Spleen (tissue), 11 donors: ENCODE measurements around the gene MYOM3. TPM values are rescaled to one million over a fixed set of nuclear protein-coding genes. Genes with fewer than 3 reads are reported as not detected.

Experiments
- DNase-seq: peaks from one replicate; pipeline ENCODE4 v3.0.0-alpha.2; 2020
- H3K27ac ChIP-seq, 8 donors: fragments of 200-600 bp; sonication (generic) in 7 of 8; 1 replicate in 4 of 8; 2 replicates in 4 of 8; pipeline versions ENCODE4 v1.5.0 to v1.8.0; 2016 to 2021; ENCODE audit warnings: inconsistent platforms in 4 of 8, mild to moderate bottlenecking in 4 of 8, moderate library complexity in 1 of 8
- H3K27me3 ChIP-seq, 7 donors: fragments of 200-600 bp; sonication (generic) in 6 of 7; replicated peaks in 1 of 7; 1 replicate in 4 of 7; 2 replicates in 3 of 7; pipeline versions ENCODE4 v1.5.0 to v1.8.0; 2016 to 2021; ENCODE audit warnings: inconsistent platforms in 3 of 7, mild to moderate bottlenecking in 1 of 7
- H3K36me3 ChIP-seq, 6 donors: fragments of 200-600 bp; sonication (generic) in 5 of 6; 1 replicate in 4 of 6; 2 replicates in 2 of 6; pipeline versions ENCODE4 v1.5.0 to v1.8.0; 2016 to 2021; ENCODE audit warnings: inconsistent platforms in 2 of 6
- H3K4me1 ChIP-seq, 6 donors: fragments of 200-600 bp; sonication (generic) in 5 of 6; 1 replicate in 3 of 6; 2 replicates in 3 of 6; pipeline versions ENCODE4 v1.5.0 to v1.8.0; 2016 to 2021; ENCODE audit warnings: inconsistent platforms in 3 of 6
- H3K4me3 ChIP-seq, 8 donors: fragments of 200-600 bp; sonication (generic) in 7 of 8; 1 replicate in 4 of 8; 2 replicates in 4 of 8; pipeline versions ENCODE4 v1.5.0 to v1.8.0; 2016 to 2021; ENCODE audit warnings: inconsistent platforms in 4 of 8, mild to moderate bottlenecking in 4 of 8, moderate library complexity in 2 of 8
- H3K9me3 ChIP-seq, 8 donors: fragments of 200-600 bp; sonication (generic) in 7 of 8; 1 replicate in 4 of 8; 2 replicates in 4 of 8; pipeline versions ENCODE4 v1.5.0 to v1.8.0; 2016 to 2021; ENCODE audit warnings: inconsistent platforms in 4 of 8
- CTCF ChIP-seq, 11 experiments: fragments of 200-600 bp in 7 of 11; fragments of 450-650 bp in 4 of 11; sonication (generic) in 4 of 11; IDR thresholded peaks in 8 of 11; conservative IDR thresholded peaks in 3 of 11; 1 replicate in 7 of 11; 2 replicates in 4 of 11; pipeline versions ENCODE4 v1.4.0 to v1.8.0; 2016 to 2021; ENCODE audit warnings: antibody characterized with exemption in 11 of 11, inconsistent platforms in 4 of 11, mild to moderate bottlenecking in 1 of 11
- POLR2A ChIP-seq, 3 donors: fragments of 450-650 bp; IDR thresholded peaks; one replicate each; pipeline ENCODE4 v1.5.1; 2017; ENCODE audit warnings: antibody characterized with exemption in 3 of 3, mild to moderate bottlenecking in 1 of 3
- POLR2AphosphoS5 ChIP-seq, 3 donors: sonication (generic); formaldehyde crosslinking; IDR thresholded peaks; one replicate each; pipeline ENCODE4 v1.5.1; 2017; ENCODE audit warnings: antibody characterized with exemption in 3 of 3
- WGBS, 5 donors: extraction: QIAGEN DNeasy Blood & Tissue Kit in 3 of 5; methylation state at CpG; one replicate each; pipeline versions ENCODE4 v1.1.5 to v1.1.7; 2013 to 2018; 5-methylcytosine and 5-hydroxymethylcytosine counted together
- intact Hi-C: fragments of 100-400 bp; cut with DNase I; formaldehyde crosslinking; loops from one replicate; pipeline ENCODE4 v1.15.0; 2023; ENCODE audit warnings: low total_unique reads
- polyA plus RNA-seq, 3 donors: library from polyadenylated mRNA; stranded (reverse); fragments of 200-250 nt; gene quantifications; one replicate each; pipeline ENCODE4 v1.2.1, GENCODE V29; 2013
- total RNA-seq, 7 donors: library from RNA; depleted of rRNA in 3 of 7; stranded (reverse); fragments of >200 nt in 3 of 7; fragmentation: NEBNext Ultra II Directional in 4 of 7; extraction: Animal tissue kit (Norgen Biotek cat#: 25700) in 4 of 7; gene quantifications; one replicate each; pipeline versions ENCODE4 v1.1.0 to v1.2.1, GENCODE V29; 2016 to 2021
- donor health status: healthy with polysubstance abuse.
- donor health status: DM: no; HTN: no; CAD: no; lungs with moderate emphysema.
- donor health status: DM: no; HTN: no; CAD: no.
- donor health status: Bipolar disorder and iron deficiency.
- donor health status: healthy.
- donor health status: DM: no; HTN: no; CAD: no.
- donor health status: DM: yes; HTN: yes; CAD: no.

Gene MYOM3
- total and polyA plus RNA-seq, 10 donors: 0.02 to 0.06 (median 0.06) TPM; not detected in 7

GRCh38 chr1:24096009-24096738 lies 15.8 kb downstream of the MYOM3 start:
- H3K9me3 ChIP-seq: no peaks in the 10 kb centered on the region
- 77 to 89% (median 83%) methylated on average over 8 of the region's 8 CpGs for WGBS, 5 donors
- peaks cover 0 to 17% (median 0%) of the 10 kb centered on the region in 7 donors for H3K27me3 ChIP-seq
- H3K4me3 ChIP-seq: no peak overlapping the region
- no peak for DNase-seq
- no peaks in the 10 kb centered on the region for H3K36me3 ChIP-seq
- intact Hi-C loops: no loop called here
- no peaks in the 10 kb centered on the region for H3K4me1 ChIP-seq
- no peak overlapping the region for H3K27ac ChIP-seq
- TF ChIP-seq POLR2A (IDR thresholded peaks at IDR 0.05) (no peak), CTCF (IDR thresholded peaks at IDR 0.05 in 8 of 11, conservative IDR thresholded peaks at IDR 0.05 in 3 of 11) (no peak), POLR2AphosphoS5 (IDR thresholded peaks at IDR 0.05) (no peak)

DNA sequence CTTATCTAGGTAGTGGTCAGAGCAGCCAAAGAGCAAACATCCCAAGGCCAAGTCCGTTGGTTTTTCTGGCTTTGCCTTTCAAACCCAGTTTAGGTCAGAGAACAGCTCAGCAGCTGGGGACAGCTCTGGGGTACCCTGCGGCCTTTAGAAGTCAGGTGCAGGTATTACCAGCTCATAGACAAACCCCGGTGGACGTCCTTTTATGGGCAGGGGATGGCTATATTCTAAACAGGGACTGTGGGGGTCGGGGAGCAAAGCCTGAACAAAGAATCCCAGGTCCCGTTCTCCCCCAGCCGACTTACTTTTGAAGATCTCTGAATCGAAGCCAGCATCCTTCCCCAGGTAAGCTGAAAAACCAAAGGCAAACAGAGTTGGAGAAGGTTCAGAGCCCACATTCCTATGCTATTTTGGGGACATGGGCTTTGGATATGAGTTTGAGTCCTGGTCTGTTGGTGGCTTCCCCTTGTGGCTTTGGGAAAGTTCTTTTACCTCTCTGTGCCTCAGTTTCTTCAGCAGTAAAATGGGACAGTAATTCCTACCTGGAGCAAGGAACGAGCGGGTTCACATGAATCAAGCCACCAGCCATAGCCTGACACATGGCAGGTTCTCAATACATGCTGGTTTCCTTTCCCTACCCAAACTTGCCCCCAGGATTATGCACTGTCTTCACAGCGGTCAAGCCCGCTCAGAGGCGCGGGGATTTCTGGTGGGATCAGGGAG lies 16.6 kb downstream of the MYOM3 start:
- Histone ChIP-seq H3K27me3 (peaks cover 0 to 17% (median 0%) of the 10 kb centered on the region in 7 donors), H3K9me3 (no peaks in the 10 kb centered on the region), H3K4me3 (no peak overlapping the region), H3K27ac (no peak overlapping the region), H3K36me3 (no peaks in the 10 kb centered on the region), H3K4me1 (no peaks in the 10 kb centered on the region)
- intact Hi-C loops: no loop called here
- no peak for DNase-seq
- TF ChIP-seq POLR2A (IDR thresholded peaks at IDR 0.05): no peak
- no peak for TF ChIP-seq CTCF (IDR thresholded peaks at IDR 0.05 in 8 of 11, conservative IDR thresholded peaks at IDR 0.05 in 3 of 11)
- no peak for TF ChIP-seq POLR2AphosphoS5 (IDR thresholded peaks at IDR 0.05)
- WGBS, 5 donors: 70 to 83% (median 72%) methylated on average over 14 of the region's 14 CpGs

DNA sequence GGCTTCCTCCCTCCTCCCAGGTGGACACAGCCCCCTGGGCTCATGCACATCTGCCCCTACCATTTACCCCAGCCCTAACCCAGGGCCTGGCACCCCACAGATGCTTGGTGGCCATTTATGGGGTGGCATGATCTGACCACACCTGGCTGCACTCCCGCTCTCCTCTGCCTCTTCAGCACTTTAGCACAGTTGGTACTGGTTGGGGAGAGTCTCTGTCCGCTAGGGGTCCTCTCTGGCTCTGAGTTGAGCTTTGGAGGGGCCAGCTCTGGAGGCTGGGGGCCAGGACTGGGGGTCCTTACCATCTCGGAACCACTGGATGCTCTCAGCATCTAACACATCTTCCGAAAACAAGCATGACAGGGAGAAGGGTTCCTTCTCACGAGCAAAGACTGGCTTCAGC lies 17.4 kb downstream of the MYOM3 start:
- 76 to 87% (median 82%) methylated on average over 5 of the region's 5 CpGs for WGBS, 5 donors
- DNase-seq: no peak
- intact Hi-C loops: no loop called here
- Histone ChIP-seq H3K36me3 (no peaks in the 10 kb centered on the region), H3K4me1 (no peaks in the 10 kb centered on the region), H3K4me3 (no peak overlapping the region), H3K9me3 (no peaks in the 10 kb centered on the region), H3K27ac (no peak overlapping the region), H3K27me3 (peaks cover 0 to 17% (median 0%) of the 10 kb centered on the region in 7 donors)
- no peak for TF ChIP-seq POLR2AphosphoS5 (IDR thresholded peaks at IDR 0.05)
- no peak for TF ChIP-seq CTCF (IDR thresholded peaks at IDR 0.05 in 8 of 11, conservative IDR thresholded peaks at IDR 0.05 in 3 of 11)
- no peak for TF ChIP-seq POLR2A (IDR thresholded peaks at IDR 0.05)

DNA sequence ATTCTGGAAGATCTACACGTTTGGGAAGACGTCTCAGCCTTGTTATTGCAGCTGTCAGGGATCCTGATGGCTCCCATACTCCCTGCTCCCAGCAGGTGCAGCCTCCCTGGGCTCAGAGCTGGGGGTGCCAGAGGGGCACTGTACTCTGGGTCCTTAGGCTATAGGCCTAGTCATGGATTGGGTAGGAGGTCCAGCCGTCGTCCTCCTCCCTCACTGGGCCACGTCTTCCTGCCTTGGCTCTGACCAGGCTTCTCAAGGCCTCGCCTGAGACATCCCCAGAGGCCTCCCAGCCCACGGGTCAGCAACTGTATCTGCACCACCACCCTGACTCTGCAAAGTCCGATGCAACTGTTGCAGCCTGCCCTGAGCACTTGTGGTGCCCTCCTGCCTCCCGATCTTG lies 18.2 kb downstream of the MYOM3 start:
- TF ChIP-seq POLR2A (IDR thresholded peaks at IDR 0.05) (no peak), CTCF (IDR thresholded peaks at IDR 0.05 in 8 of 11, conservative IDR thresholded peaks at IDR 0.05 in 3 of 11) (no peak), POLR2AphosphoS5 (IDR thresholded peaks at IDR 0.05) (no peak)
- H3K4me1 ChIP-seq: no peaks in the 10 kb centered on the region
- 54 to 77% (median 68%) methylated on average over 5 to 9 of the region's 9 CpGs for whole genome bisulfite sequencing, 5 donors
- no peaks in the 10 kb centered on the region for H3K9me3 ChIP-seq
- intact Hi-C loops: no loop called here
- H3K27ac ChIP-seq: no peak overlapping the region
- H3K27me3 ChIP-seq: peaks cover 0 to 17% (median 0%) of the 10 kb centered on the region in 7 donors
- DNase-seq: no peak
- H3K4me3 ChIP-seq: no peak overlapping the region
- H3K36me3 ChIP-seq: no peaks in the 10 kb centered on the region
